ENCODE measurements around the gene SOCS7.

The SOCS7 gene

GRCh38 chr17:38351412-38352222, at the start of gene SOCS7:
Gene SOCS7 (plus strand): TSS chr17:38351844. CDS start chr17:38352053, 209 bp downstream.
- TF ChIP-seq GATA2 (IDR thresholded peaks at IDR 0.05; ENCODE audit: low read depth, low read length) (no peak), GATA3 (IDR thresholded peaks at IDR 0.05; ENCODE audit: low read depth, low read length) (no peak)

GRCh38 chr17:38315497-38315896, 36.1 kb upstream of the SOCS7 start:
- TF ChIP-seq GATA3 (IDR thresholded peaks at IDR 0.05; ENCODE audit: low read depth, low read length) (no peak), GATA2 (IDR thresholded peaks at IDR 0.05; ENCODE audit: low read depth, low read length) (no peak)

- TF ChIP-seq GATA2 (IDR thresholded peaks at IDR 0.05; ENCODE audit: low read depth, low read length) (no peak), GATA3 (IDR thresholded peaks at IDR 0.05; ENCODE audit: low read depth, low read length) (no peak)
Observed at GRCh38 chr17:38317081-38317480, 34.6 kb upstream of the SOCS7 start.

- no peak for TF ChIP-seq GATA3 (IDR thresholded peaks at IDR 0.05; ENCODE audit: low read depth, low read length)
- TF ChIP-seq GATA2 (IDR thresholded peaks at IDR 0.05; ENCODE audit: low read depth, low read length), result no peak
Observed at GRCh38 chr17:38320482-38320881, 31.2 kb upstream of the SOCS7 start.

- TF ChIP-seq GATA2 (IDR thresholded peaks at IDR 0.05; ENCODE audit: low read depth, low read length) (no peak), GATA3 (IDR thresholded peaks at IDR 0.05; ENCODE audit: low read depth, low read length) (no peak)
Observed at GRCh38 chr17:38322156-38322779, 29.4 kb upstream of the SOCS7 start.

- TF ChIP-seq GATA3 (IDR thresholded peaks at IDR 0.05; ENCODE audit: low read depth, low read length), result no peak
- no peak for TF ChIP-seq GATA2 (IDR thresholded peaks at IDR 0.05; ENCODE audit: low read depth, low read length)
Observed at GRCh38 chr17:38322897-38323296, 28.7 kb upstream of the SOCS7 start.

- TF ChIP-seq GATA2 (IDR thresholded peaks at IDR 0.05; ENCODE audit: low read depth, low read length) (no peak), GATA3 (IDR thresholded peaks at IDR 0.05; ENCODE audit: low read depth, low read length) (no peak)
Observed at GRCh38 chr17:38324141-38324697, 27.4 kb upstream of the SOCS7 start.

GRCh38 chr17:38324772-38325171, 26.9 kb upstream of the SOCS7 start:
- TF ChIP-seq GATA2 (IDR thresholded peaks at IDR 0.05; ENCODE audit: low read depth, low read length) (no peak), GATA3 (IDR thresholded peaks at IDR 0.05; ENCODE audit: low read depth, low read length) (no peak)

GRCh38 chr17:38325221-38325851, 26.3 kb upstream of the SOCS7 start:
- TF ChIP-seq GATA3 (IDR thresholded peaks at IDR 0.05; ENCODE audit: low read depth, low read length) (no peak; the same call in 1 of the 2 replicates), GATA2 (IDR thresholded peaks at IDR 0.05; ENCODE audit: low read depth, low read length) (peak; percentile 92)

- TF ChIP-seq GATA3 (IDR thresholded peaks at IDR 0.05; ENCODE audit: low read depth, low read length) (no peak), GATA2 (IDR thresholded peaks at IDR 0.05; ENCODE audit: low read depth, low read length) (no peak)
Observed at GRCh38 chr17:38326996-38327792, 24.4 kb upstream of the SOCS7 start.

GRCh38 chr17:38327936-38328335, 23.7 kb upstream of the SOCS7 start:
- no peak for TF ChIP-seq GATA3 (IDR thresholded peaks at IDR 0.05; ENCODE audit: low read depth, low read length)
- no peak for TF ChIP-seq GATA2 (IDR thresholded peaks at IDR 0.05; ENCODE audit: low read depth, low read length)

GRCh38 chr17:38328620-38329019, 23.0 kb upstream of the SOCS7 start:
- TF ChIP-seq GATA2 (IDR thresholded peaks at IDR 0.05; ENCODE audit: low read depth, low read length) (no peak), GATA3 (IDR thresholded peaks at IDR 0.05; ENCODE audit: low read depth, low read length) (no peak)

- no peak for TF ChIP-seq GATA2 (IDR thresholded peaks at IDR 0.05; ENCODE audit: low read depth, low read length)
Observed at GRCh38 chr17:38329284-38329683, 22.4 kb upstream of the SOCS7 start.

All from SH-SY5Y (cell line).